B cell (primary cell): ENCODE results near the gene SPOCK1. TPM values are rescaled to one million over a fixed set of nuclear protein-coding genes. Genes with fewer than 3 reads are reported as not detected.

Experiments
- ATAC-seq: fragments of 200-7000 bp; cut with Tn5 transposase; one replicate; pipeline ENCODE4 v1.10.0; 2021; ENCODE audit warnings: low read depth, mild to moderate bottlenecking, moderate number of reproducible peaks, moderate library complexity
- CTCF ChIA-PET: fragments of 350-600 bp; sonication (Branson Sonifier 250); formaldehyde crosslinking; loops from one replicate; lab custom pipeline; 2021; ENCODE audit warnings: antibody characterized with exemption, inconsistent platforms; lab: Charles Lee
- POLR2A ChIA-PET: fragments of 350-600 bp; sonication (Branson Sonifier 250); formaldehyde crosslinking; loops from one replicate; lab custom pipeline; 2021; ENCODE audit warnings: antibody characterized with exemption; lab: Charles Lee
- DNase-seq: peaks from one replicate; pipeline ENCODE4 v3.0.0; 2013
- H2AFZ ChIP-seq: 2 replicates; pipeline ENCODE4 v1.6.1; 2012; ENCODE audit warnings: mild to moderate bottlenecking, low read depth, low read length; ENCODE audit not compliant: insufficient read depth, poor library complexity, severe bottlenecking
- H3K27ac ChIP-seq, 2 donors: 1 replicate in 1 of 2; 2 replicates in 1 of 2; pipeline ENCODE4 v1.5.1; 2012 to 2013; ENCODE audit warnings: low read length in 2 of 2, mild to moderate bottlenecking in 2 of 2, moderate library complexity in 1 of 2
- H3K27me3 ChIP-seq, 4 experiments: fragments of 200-600 bp in 1 of 4; sonication (generic) in 1 of 4; replicated peaks in 1 of 4; 1 replicate in 2 of 4; 2 replicates in 2 of 4; pipeline versions ENCODE4 v1.6.1 to v1.7.0; 2013 to 2016; ENCODE audit warnings: low read length in 3 of 4, mild to moderate bottlenecking in 2 of 4, mixed read lengths in 1 of 4, moderate library complexity in 1 of 4; ENCODE audit not compliant: insufficient read depth in 4 of 4, control insufficient read depth in 3 of 4; ENCODE audit errors: control extremely low read depth in 1 of 4
- H3K36me3 ChIP-seq, 2 experiments: replicated peaks in 1 of 2; 1 replicate in 1 of 2; 2 replicates in 1 of 2; pipeline versions ENCODE4 v1.6.1 to v1.7.1; 2013; ENCODE audit warnings: low read length in 1 of 2; ENCODE audit not compliant: insufficient read depth in 2 of 2, control insufficient read depth in 1 of 2; ENCODE audit errors: control extremely low read depth in 1 of 2, extremely low read depth in 1 of 2
- H3K4me1 ChIP-seq, 2 donors: fragments of 200-600 bp in 1 of 2; sonication (generic) in 1 of 2; 1 replicate in 1 of 2; 2 replicates in 1 of 2; pipeline versions ENCODE4 v1.5.1 to v1.6.1; 2013 to 2017; ENCODE audit warnings: low read length in 2 of 2; ENCODE audit not compliant: control insufficient read depth in 2 of 2, insufficient read depth in 2 of 2
- H3K4me2 ChIP-seq: replicated peaks from 2 replicates; pipeline ENCODE3; 2012; ENCODE audit warnings: mild to moderate bottlenecking, low read depth, low read length; ENCODE audit not compliant: poor library complexity, severe bottlenecking
- H3K4me3 ChIP-seq, 5 experiments: fragments of 200-600 bp in 1 of 5; sonication (generic) in 1 of 5; 1 replicate in 3 of 5; 2 replicates in 2 of 5; pipeline versions ENCODE4 v1.5.1 to v1.7.0; 2011 to 2016; ENCODE audit warnings: low read length in 4 of 5, mild to moderate bottlenecking in 4 of 5, low read depth in 2 of 5, control low read depth in 1 of 5, moderate library complexity in 1 of 5; ENCODE audit not compliant: insufficient read depth in 1 of 5; ENCODE audit errors: control extremely low read depth in 1 of 5, extremely low read depth in 1 of 5
- H3K79me2 ChIP-seq: fragments of 200-600 bp; sonication (generic); one replicate; pipeline ENCODE4 v1.6.0; 2016; ENCODE audit warnings: low read length; ENCODE audit not compliant: control insufficient read depth, insufficient read depth
- H3K9ac ChIP-seq: fragments of 200-600 bp; sonication (generic); 2 replicates; pipeline ENCODE4 v1.6.1; 2017; ENCODE audit warnings: mild to moderate bottlenecking, low read length, moderate library complexity
- H3K9me3 ChIP-seq, 3 donors: one replicate each; pipeline versions ENCODE4 v1.6.1 to v1.7.1; 2013; ENCODE audit warnings: low read length in 2 of 3; ENCODE audit not compliant: control insufficient read depth in 2 of 3, insufficient read depth in 1 of 3; ENCODE audit errors: control extremely low read depth in 1 of 3
- H4K20me1 ChIP-seq: 2 replicates; pipeline ENCODE4 v1.6.0; 2012; ENCODE audit warnings: mild to moderate bottlenecking, low read length; ENCODE audit not compliant: insufficient read depth, control insufficient read depth, poor library complexity, severe bottlenecking
- H3K27ac Mint-ChIP-seq: one replicate; pipeline ENCODE4 v1.8.0; 2021; ENCODE audit warnings: mixed read lengths
- H3K27me3 Mint-ChIP-seq: one replicate; pipeline ENCODE4 v1.8.0; 2021; ENCODE audit warnings: mixed read lengths
- H3K4me1 Mint-ChIP-seq: one replicate; pipeline ENCODE4 v1.8.0; 2021; ENCODE audit warnings: mixed read lengths
- H3K4me3 Mint-ChIP-seq: one replicate; pipeline ENCODE4 v1.8.0; 2021; ENCODE audit warnings: mixed read lengths
- H3K9me3 Mint-ChIP-seq: one replicate; pipeline ENCODE4 v1.8.0; 2022; ENCODE audit warnings: mixed read lengths; ENCODE audit not compliant: insufficient read depth
- CTCF ChIP-seq: fragments of 200-600 bp; IDR thresholded peaks from one replicate; pipeline ENCODE4 v1.8.0; 2022; ENCODE audit warnings: antibody characterized with exemption, mild to moderate bottlenecking
- EZH2 ChIP-seq: IDR thresholded peaks from 2 replicates; pipeline ENCODE4 v1.6.1; 2012; ENCODE audit warnings: borderline replicate concordance, low read depth, mild to moderate bottlenecking, moderate library complexity, low read length; ENCODE audit not compliant: insufficient read depth, poor library complexity, severe bottlenecking
- WGBS: methylation state at CpG from one replicate; pipeline ENCODE4 v1.1.5; 2013; ENCODE audit warnings: missing lambda C conversion rate; ENCODE audit not compliant: insufficient coverage; 5-methylcytosine and 5-hydroxymethylcytosine counted together
- intact Hi-C: fragments of 100-400 bp; cut with micrococcal nuclease; formaldehyde crosslinking; loops from one replicate; pipeline ENCODE4 v1.10.0; 2022
- polyA plus RNA-seq: library from polyadenylated mRNA; depleted of rRNA; stranded (reverse); fragments of >200 nt; gene quantifications from 2 replicates; pipeline ENCODE4 v1.2.3, GENCODE V29; 2012
- total RNA-seq, 2 donors: library from RNA; stranded (reverse); fragments of 120-200 nt in 1 of 2; gene quantifications; 1 replicate in 1 of 2; 2 replicates in 1 of 2; pipeline versions ENCODE4 v1.2.3 to v1.2.4, GENCODE V29; 2013 to 2022

SPOCK1 gene
- total and polyA plus RNA-seq, 2 donors (not counting 1 experiment from before 2014, with no cell fraction given), result not detected

- DNase-seq, result no peak
- H4K20me1 ChIP-seq, result no peaks in the 10 kb centered on the region
- H3K4me3 Mint-ChIP-seq, result no peak overlapping the region
- ATAC-seq, result no peak
- no peaks in the 10 kb centered on the region for H3K36me3 ChIP-seq
- no peak overlapping the region for H3K27ac Mint-ChIP-seq
- H3K27ac ChIP-seq, result no peak overlapping the region
- no peaks in the 10 kb centered on the region for H3K4me1 ChIP-seq
- no peaks in the 10 kb centered on the region for H3K27me3 ChIP-seq
- H2AFZ ChIP-seq, result no peak overlapping the region
- no peak for TF ChIP-seq CTCF
- TF ChIP-seq EZH2, result no peak
- ChIA-PET CTCF (no interaction called here), POLR2A (no interaction called here)
- no peaks in the 10 kb centered on the region for H3K9me3 Mint-ChIP-seq
- H3K4me2 ChIP-seq, result no peak overlapping the region
- H3K4me1 Mint-ChIP-seq, result no peaks in the 10 kb centered on the region
- whole genome bisulfite sequencing, result 97% methylated on average over 7 of the region's 11 CpGs
- H3K4me3 ChIP-seq, result no peak overlapping the region
- H3K9ac ChIP-seq, result no peak overlapping the region
- intact Hi-C loops, result no loop called here
- H3K9me3 ChIP-seq, result no peaks in the 10 kb centered on the region
- H3K79me2 ChIP-seq, result no peaks in the 10 kb centered on the region
- H3K27me3 Mint-ChIP-seq, result no peaks in the 10 kb centered on the region
Measured at GRCh38 chr5:137105351-137106035, 393.6 kb downstream of the SPOCK1 start.

- no peak overlapping the region for H2AFZ ChIP-seq
- no peak overlapping the region for H3K4me3 ChIP-seq
- H3K9me3 ChIP-seq, result no peaks in the 10 kb centered on the region
- no peaks in the 10 kb centered on the region for H3K4me1 ChIP-seq
- ChIA-PET CTCF (no interaction called here), POLR2A (no interaction called here)
- Mint-ChIP-seq H3K4me1 (no peaks in the 10 kb centered on the region), H3K27ac (no peak overlapping the region), H3K27me3 (no peaks in the 10 kb centered on the region), H3K9me3 (no peaks in the 10 kb centered on the region), H3K4me3 (no peak overlapping the region)
- no peak overlapping the region for H3K27ac ChIP-seq
- H3K9ac ChIP-seq, result no peak overlapping the region
- DNase-seq, result no peak
- no peaks in the 10 kb centered on the region for H3K79me2 ChIP-seq
- ATAC-seq, result no peak
- no peaks in the 10 kb centered on the region for H3K36me3 ChIP-seq
- no peaks in the 10 kb centered on the region for H4K20me1 ChIP-seq
- no peaks in the 10 kb centered on the region for H3K27me3 ChIP-seq
- intact Hi-C loops, result no loop called here
- H3K4me2 ChIP-seq, result no peak overlapping the region
- TF ChIP-seq CTCF, result no peak
- no peak for TF ChIP-seq EZH2
- 83% methylated on average over 1 of the region's 2 CpGs for WGBS
Measured at GRCh38 chr5:137101544-137101943, 397.6 kb downstream of the SPOCK1 start.
